Measurements from ENCODE around the gene ARSD.
"Not testable (repeated sequence)": the region's sequence is repeated elsewhere in the genome, so short reads cannot be mapped to it uniquely, and the experiment has no call there.

Gene ARSD

GRCh38 chrX:2892816-2893215 lies 36.3 kb downstream of the ARSD start:
- DNase-seq (ENCODE audit: low read depth in 2 of 2), result no peak

GRCh38 chrX:2890536-2891460 lies 38.3 kb downstream of the ARSD start:
- not testable (repeated sequence) for DNase-seq (ENCODE audit: low read depth in 2 of 2)

- not testable (repeated sequence) for DNase-seq (ENCODE audit: low read depth in 2 of 2)
Observed at GRCh38 chrX:2889706-2890490, 39.2 kb downstream of the ARSD start.

- DNase-seq (ENCODE audit: low read depth in 2 of 2), result no peak
Observed at GRCh38 chrX:2889045-2889605, 40.0 kb downstream of the ARSD start.

- DNase-seq (ENCODE audit: low read depth in 2 of 2), result no peak
Observed at GRCh38 chrX:2888309-2888708, 40.8 kb downstream of the ARSD start.

- no peak for DNase-seq (ENCODE audit: low read depth in 2 of 2)
Observed at GRCh38 chrX:2883770-2884169, 45.4 kb downstream of the ARSD start.

GRCh38 chrX:2879670-2880069 lies 49.5 kb downstream of the ARSD start:
- DNase-seq (ENCODE audit: low read depth in 2 of 2), result no peak

- no peak for DNase-seq (ENCODE audit: low read depth in 2 of 2)
Observed at GRCh38 chrX:2878563-2878962, 50.6 kb downstream of the ARSD start.

GRCh38 chrX:2875798-2876399 lies 53.2 kb downstream of the ARSD start:
- no peak for DNase-seq (ENCODE audit: low read depth in 2 of 2)

GRCh38 chrX:2875136-2875481 lies 54.0 kb downstream of the ARSD start:
- no peak for DNase-seq (ENCODE audit: low read depth in 2 of 2)

GRCh38 chrX:2874222-2875135 lies 54.7 kb downstream of the ARSD start:
- DNase-seq (ENCODE audit: low read depth in 2 of 2), result no peak

- DNase-seq (ENCODE audit: low read depth in 2 of 2), result no peak
Observed at GRCh38 chrX:2872671-2873277, 56.4 kb downstream of the ARSD start.

- no peak for DNase-seq (ENCODE audit: low read depth in 2 of 2)
Observed at GRCh38 chrX:2871831-2872230, 57.3 kb downstream of the ARSD start.

- no peak for DNase-seq (ENCODE audit: low read depth in 2 of 2)
Observed at GRCh38 chrX:2870650-2871049, 58.5 kb downstream of the ARSD start.

- no peak for DNase-seq (ENCODE audit: low read depth in 2 of 2)
Observed at GRCh38 chrX:2867206-2867605, 61.9 kb downstream of the ARSD start.

GRCh38 chrX:2863646-2864045 lies 65.5 kb downstream of the ARSD start:
- no peak for DNase-seq (ENCODE audit: low read depth in 2 of 2)

GRCh38 chrX:2862404-2862803 lies 66.7 kb downstream of the ARSD start:
- DNase-seq (ENCODE audit: low read depth in 2 of 2), result no peak

GRCh38 chrX:2859197-2859797 lies 69.8 kb downstream of the ARSD start:
- no peak for DNase-seq (ENCODE audit: low read depth in 2 of 2)

GRCh38 chrX:2857566-2857965 lies 71.6 kb downstream of the ARSD start:
- no peak for DNase-seq (ENCODE audit: low read depth in 2 of 2)

- DNase-seq (ENCODE audit: low read depth in 2 of 2), result no peak
Observed at GRCh38 chrX:2855761-2856160, 73.4 kb downstream of the ARSD start.

All from stimulated activated CD4-positive, alpha-beta T cell treated with anti-CD3 and anti-CD28 coated beads, Interleukin-12 subunit alpha, Interleukin-12 subunit beta, amount 100 ng/mL, for 24 hours (primary cell).